Spinal cord (tissue), 10 donors: ENCODE results near the gene PLCB1. TPM values are rescaled to one million over a fixed set of nuclear protein-coding genes. Genes with fewer than 3 reads are reported as not detected.

Source experiments
- DNase-seq, 6 donors: peaks; one replicate each; pipeline versions ENCODE4 v3.0.0 to v3.0.0-alpha.2; 2013 to 2015; ENCODE audit warnings: low spot score in 6 of 6, low read depth in 4 of 6
- H3K27ac ChIP-seq: one replicate; pipeline ENCODE4 v1.5.1; 2013; ENCODE audit warnings: low read depth, low read length, control low read depth
- H3K27me3 ChIP-seq: one replicate; pipeline ENCODE4 v1.6.1; 2013; ENCODE audit warnings: low read length; ENCODE audit not compliant: control insufficient read depth, insufficient read depth
- H3K36me3 ChIP-seq: one replicate; pipeline ENCODE4 v1.6.1; 2013; ENCODE audit warnings: low read length; ENCODE audit not compliant: control insufficient read depth, insufficient read depth
- H3K4me1 ChIP-seq: one replicate; pipeline ENCODE4 v1.6.1; 2013; ENCODE audit warnings: low read length; ENCODE audit not compliant: control insufficient read depth, insufficient read depth
- H3K4me3 ChIP-seq: one replicate; pipeline ENCODE4 v1.5.1; 2013; ENCODE audit warnings: low read depth, low read length, control low read depth
- H3K9me3 ChIP-seq: one replicate; pipeline ENCODE4 v1.6.1; 2013; ENCODE audit warnings: low read length; ENCODE audit not compliant: control insufficient read depth, insufficient read depth
- WGBS: methylation state at CpG from one replicate; pipeline ENCODE4 v1.1.5; 2013; ENCODE audit warnings: missing lambda C conversion rate; ENCODE audit not compliant: insufficient coverage; 5-methylcytosine and 5-hydroxymethylcytosine counted together
- polyA plus RNA-seq, 2 donors: library from polyadenylated mRNA; unstranded; fragments of 120-200 nt; gene quantifications; one replicate each; pipeline ENCODE4 v1.2.1, GENCODE V29; 2013; ENCODE audit not compliant: insufficient read length in 2 of 2
- total RNA-seq, 2 donors: library from RNA; depleted of rRNA in 1 of 2; stranded (reverse); fragments of 120-200 nt in 1 of 2; fragments of >200 nt in 1 of 2; gene quantifications; one replicate each; pipeline versions ENCODE4 v1.2.3 to v1.2.4, GENCODE V29; 2013 to 2014
- donor health status: healthy.

The PLCB1 gene
- total and polyA plus RNA-seq, 4 donors, result 42.9 to 111 (median 88.2) TPM

- Histone ChIP-seq H3K4me1 (no peaks in the 10 kb centered on the region), H3K27ac (no peak overlapping the region), H3K27me3 (no peaks in the 10 kb centered on the region), H3K4me3 (no peak overlapping the region), H3K9me3 (no peaks in the 10 kb centered on the region), H3K36me3 (no peaks in the 10 kb centered on the region)
- 53% methylated on average over 4 of the region's 5 CpGs for WGBS
- DNase-seq, result no peak
Measured at GRCh38 chr20:8534368-8535160, 402.5 kb downstream of the PLCB1 start.

DNA sequence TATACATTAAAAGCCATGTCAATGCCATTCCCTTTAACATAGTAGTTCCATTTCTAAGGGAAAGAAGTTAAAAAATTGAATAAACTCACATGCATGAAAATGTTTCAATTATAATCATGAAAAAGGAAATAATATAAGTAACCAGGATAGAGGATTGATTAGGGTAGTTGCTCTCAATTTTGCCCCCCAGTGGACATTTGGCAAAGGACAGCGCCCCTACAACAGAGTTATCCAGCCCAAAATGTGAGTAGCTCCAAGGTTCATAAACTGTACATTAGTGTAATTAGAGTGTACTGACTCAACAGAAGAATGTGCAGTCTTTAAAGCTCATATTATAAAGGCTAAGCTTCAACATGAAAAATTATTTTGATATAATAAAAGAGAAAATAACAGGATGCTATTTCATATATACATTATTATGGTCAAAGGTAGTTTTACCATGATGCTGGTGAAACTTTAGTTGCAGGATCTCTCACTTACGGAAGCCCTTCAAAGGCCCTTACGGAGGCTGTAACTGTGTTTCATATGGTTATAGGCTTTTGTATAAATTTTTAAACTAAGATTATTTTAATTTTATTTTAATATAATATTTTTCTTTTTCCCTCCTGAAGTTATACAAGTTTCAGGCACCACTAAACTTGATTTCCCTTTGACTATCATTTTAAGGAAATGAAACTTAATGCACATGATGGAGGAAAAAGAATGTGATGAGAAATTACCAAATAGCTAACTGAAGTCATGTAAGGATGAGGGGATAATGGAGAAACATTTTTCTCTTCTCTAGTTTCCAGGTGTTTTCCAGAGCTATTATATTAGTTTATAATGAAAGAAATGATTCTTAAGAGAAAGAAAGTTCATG, 403.6 kb downstream of the PLCB1 start:
- Histone ChIP-seq H3K4me3 (no peak overlapping the region), H3K27ac (no peak overlapping the region), H3K4me1 (no peaks in the 10 kb centered on the region), H3K36me3 (no peaks in the 10 kb centered on the region), H3K27me3 (no peaks in the 10 kb centered on the region), H3K9me3 (no peaks in the 10 kb centered on the region)
- DNase-seq, result no peak
- WGBS, result no CpG with 5 or more reads among the region's 3 CpGs

DNA sequence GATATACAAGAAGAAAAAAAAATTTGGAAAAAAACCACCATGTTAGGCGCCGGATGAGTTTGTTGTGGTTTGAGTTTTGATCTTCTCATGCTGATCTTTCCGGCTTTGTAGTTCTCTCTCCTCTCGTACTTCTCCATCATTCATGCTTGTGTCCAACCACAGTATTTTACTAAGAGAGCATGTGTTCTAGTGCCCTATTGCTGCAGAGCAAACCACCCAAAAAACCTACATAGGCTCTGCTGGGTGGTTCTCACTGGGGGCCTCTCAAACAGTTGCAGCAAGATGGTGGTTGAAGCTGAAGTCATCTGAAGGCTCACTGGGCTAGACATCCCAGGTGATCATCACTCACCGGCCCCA, 404.2 kb downstream of the PLCB1 start:
- DNase-seq, result no peak
- 100% methylated on average over 1 of the region's 5 CpGs for WGBS
- Histone ChIP-seq H3K36me3 (no peaks in the 10 kb centered on the region), H3K27me3 (no peaks in the 10 kb centered on the region), H3K4me1 (no peaks in the 10 kb centered on the region), H3K4me3 (no peak overlapping the region), H3K9me3 (no peaks in the 10 kb centered on the region), H3K27ac (no peak overlapping the region)

GRCh38 chr20:8540466-8540865, 408.4 kb downstream of the PLCB1 start:
- Histone ChIP-seq H3K27ac (no peak overlapping the region), H3K4me1 (no peaks in the 10 kb centered on the region)

GRCh38 chr20:8542110-8542486, 410.0 kb downstream of the PLCB1 start:
- no peaks in the 10 kb centered on the region for H3K9me3 ChIP-seq
- WGBS, result 92% methylated on average over 7 of the region's 9 CpGs
- H3K27ac ChIP-seq, result no peak overlapping the region

More at GRCh38 chr20:8540466-8540865, 408.4 kb downstream of the PLCB1 start:
- H3K36me3 ChIP-seq, result no peaks in the 10 kb centered on the region
- H3K9me3 ChIP-seq, result no peaks in the 10 kb centered on the region
- no peaks in the 10 kb centered on the region for H3K27me3 ChIP-seq
- DNase-seq, result no peak
- no peak overlapping the region for H3K4me3 ChIP-seq

DNA sequence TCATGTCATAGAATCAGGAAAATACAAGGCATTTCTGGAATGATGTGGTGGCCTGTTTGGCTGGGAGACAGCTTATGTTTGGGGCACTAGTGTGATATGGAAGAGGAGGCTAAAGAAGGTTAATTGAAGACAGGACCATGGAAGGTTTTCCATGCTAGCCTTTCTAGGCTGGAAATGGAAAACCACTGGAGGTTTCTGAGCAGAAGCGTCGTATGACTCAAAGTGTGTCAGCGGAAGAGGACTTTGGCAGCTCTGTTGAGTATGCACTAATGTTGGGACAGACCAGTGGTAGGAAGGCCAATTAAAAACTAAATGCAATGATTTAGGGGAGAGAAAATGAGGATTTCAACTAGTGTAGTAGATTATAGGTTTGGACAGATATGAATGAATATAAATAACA, 413.1 kb downstream of the PLCB1 start:
- Histone ChIP-seq H3K36me3 (no peaks in the 10 kb centered on the region), H3K9me3 (no peaks in the 10 kb centered on the region), H3K27me3 (no peaks in the 10 kb centered on the region), H3K4me1 (no peaks in the 10 kb centered on the region), H3K4me3 (no peak overlapping the region), H3K27ac (no peak overlapping the region)
- 86% methylated on average over 2 of the region's 3 CpGs for WGBS
- no peak for DNase-seq

More at GRCh38 chr20:8542110-8542486, 410.0 kb downstream of the PLCB1 start:
- Histone ChIP-seq H3K36me3 (no peaks in the 10 kb centered on the region), H3K4me3 (no peak overlapping the region), H3K4me1 (no peaks in the 10 kb centered on the region), H3K27me3 (no peaks in the 10 kb centered on the region)
- no peak for DNase-seq

GRCh38 chr20:8547035-8547650, 415.1 kb downstream of the PLCB1 start:
- Histone ChIP-seq H3K4me3 (no peak overlapping the region), H3K27ac (no peak overlapping the region), H3K36me3 (no peaks in the 10 kb centered on the region), H3K27me3 (no peaks in the 10 kb centered on the region), H3K4me1 (no peaks in the 10 kb centered on the region), H3K9me3 (no peaks in the 10 kb centered on the region)
- 96% methylated on average over 3 of the region's 6 CpGs for WGBS
- DNase-seq, result no peak

DNA sequence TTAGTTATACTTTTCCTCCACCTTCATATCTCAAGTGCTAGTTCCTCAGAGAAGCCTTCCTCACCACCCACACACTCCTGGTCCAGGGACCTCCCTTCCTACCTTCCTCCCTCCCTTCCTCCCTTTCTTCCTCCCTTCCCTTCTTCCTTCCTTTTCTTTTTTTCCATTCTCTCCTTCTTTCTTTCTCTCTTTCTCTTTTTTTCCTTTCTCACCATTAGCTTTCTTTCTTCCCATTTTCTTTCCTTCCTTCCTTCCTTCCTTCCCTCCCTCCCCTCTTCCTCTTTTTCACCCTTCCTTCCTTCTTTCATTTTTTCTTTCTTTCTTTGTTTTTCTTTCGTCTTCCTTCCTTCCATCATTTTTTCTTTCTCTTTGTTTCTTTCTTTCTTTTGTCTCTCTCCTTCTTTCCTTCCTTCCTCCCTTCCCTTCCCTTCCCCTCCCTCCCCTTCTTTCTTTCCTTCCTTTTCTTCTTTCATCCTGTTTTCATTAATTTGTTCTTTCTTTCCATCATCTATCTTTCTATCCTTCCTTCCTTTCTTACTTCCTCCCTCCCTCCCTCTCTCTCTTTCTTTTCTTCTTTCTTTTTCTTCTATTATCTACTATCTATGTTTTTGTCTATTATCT, 416.0 kb downstream of the PLCB1 start:
- no peaks in the 10 kb centered on the region for H3K9me3 ChIP-seq
- no peaks in the 10 kb centered on the region for H3K36me3 ChIP-seq
- no peaks in the 10 kb centered on the region for H3K4me1 ChIP-seq
- 83% methylated on average over 1 of the region's 1 CpG for WGBS
- H3K4me3 ChIP-seq, result no peak overlapping the region
- DNase-seq, result no peak
- no peak overlapping the region for H3K27ac ChIP-seq
- H3K27me3 ChIP-seq, result no peaks in the 10 kb centered on the region

DNA sequence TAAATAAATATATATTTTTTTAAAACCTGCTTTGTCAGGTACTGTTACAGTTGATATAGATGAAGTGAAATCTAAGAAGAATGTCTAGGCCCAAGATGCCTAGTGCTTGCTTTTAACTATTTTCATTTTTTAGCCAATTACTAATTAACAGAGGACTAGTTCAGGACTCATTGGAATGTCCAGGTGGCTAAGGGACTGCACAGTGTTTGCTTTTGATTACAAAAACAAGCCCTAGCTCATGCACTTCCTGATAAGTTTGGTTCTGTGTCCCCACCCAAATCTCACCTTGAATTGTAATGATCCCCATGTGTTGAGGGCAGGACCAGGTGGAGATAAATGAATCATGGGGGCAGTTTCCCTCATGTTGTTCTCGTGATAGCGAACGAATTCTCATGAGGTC, 417.1 kb downstream of the PLCB1 start:
- Histone ChIP-seq H3K4me1 (no peaks in the 10 kb centered on the region), H3K36me3 (no peaks in the 10 kb centered on the region), H3K27ac (no peak overlapping the region), H3K4me3 (no peak overlapping the region), H3K27me3 (no peaks in the 10 kb centered on the region), H3K9me3 (no peaks in the 10 kb centered on the region)
- WGBS, result 100% methylated on average over 2 of the region's 3 CpGs
- no peak for DNase-seq
